Left forelimb (tissue), 1 donor: Measurements from ENCODE around the gene SASH3.
A peak's percentile ranks its signal among the peaks of the same experiment; 100 is the strongest.

ENCODE experiments used
- DNase-seq: peaks from one replicate; pipeline ENCODE4 v3.0.0-alpha.2; 2018; ENCODE audit warnings: low spot score

SASH3 gene

DNA sequence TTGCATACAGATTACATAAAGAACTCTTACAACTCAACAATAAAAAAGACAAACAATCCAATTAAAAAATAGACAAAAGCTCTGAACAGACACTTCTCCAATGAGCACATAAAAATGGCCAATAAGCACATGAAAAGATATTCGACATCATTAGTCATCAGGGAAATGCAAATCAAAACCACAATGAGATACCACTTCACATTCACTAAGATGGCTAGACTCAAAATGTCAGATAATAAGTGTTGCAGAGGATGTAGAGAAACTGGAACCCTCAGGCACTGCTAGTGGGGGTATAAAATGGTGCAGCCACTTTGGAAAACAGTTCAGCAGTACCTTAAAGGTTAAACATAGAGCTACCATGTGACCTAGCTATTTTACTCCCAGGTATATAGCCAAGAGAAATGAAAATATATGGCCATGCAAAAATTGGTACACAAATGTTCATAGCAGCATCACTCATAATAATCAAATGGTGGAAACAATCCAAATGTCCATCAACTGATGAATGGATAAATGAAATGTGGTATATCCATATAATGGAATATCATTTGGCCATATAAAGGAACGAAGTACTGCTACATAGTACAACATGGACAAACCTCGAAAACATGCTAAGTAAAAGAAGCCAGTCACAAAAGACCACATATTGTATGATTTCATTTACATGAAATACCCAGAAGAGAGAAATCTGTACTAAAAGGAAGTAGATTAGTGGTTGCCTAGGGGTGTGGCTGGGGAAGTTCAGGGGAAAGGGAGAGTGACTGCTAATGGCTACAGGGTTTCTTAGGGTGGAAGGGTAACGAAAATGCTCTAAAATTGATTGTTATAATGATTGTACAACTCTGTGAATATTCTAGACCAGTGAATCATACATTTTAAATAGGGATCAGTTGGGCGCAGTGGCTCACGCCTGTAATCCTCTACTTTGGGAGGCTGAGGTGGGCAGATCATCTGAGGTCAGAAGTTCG is 29.4 kb downstream of the SASH3 start:
- DNase-seq, result no peak

GRCh38 chrX:129813662-129814368 is 34.1 kb downstream of the SASH3 start:
- DNase-seq, result no peak

- DNase-seq, result no peak
Measured at GRCh38 chrX:129818123-129818522, 38.4 kb downstream of the SASH3 start.

- DNase-seq, result no peak
Measured at GRCh38 chrX:129823115-129823514, 43.4 kb downstream of the SASH3 start.

- no peak for DNase-seq
Measured at GRCh38 chrX:129823522-129823921, 43.8 kb downstream of the SASH3 start.

DNA sequence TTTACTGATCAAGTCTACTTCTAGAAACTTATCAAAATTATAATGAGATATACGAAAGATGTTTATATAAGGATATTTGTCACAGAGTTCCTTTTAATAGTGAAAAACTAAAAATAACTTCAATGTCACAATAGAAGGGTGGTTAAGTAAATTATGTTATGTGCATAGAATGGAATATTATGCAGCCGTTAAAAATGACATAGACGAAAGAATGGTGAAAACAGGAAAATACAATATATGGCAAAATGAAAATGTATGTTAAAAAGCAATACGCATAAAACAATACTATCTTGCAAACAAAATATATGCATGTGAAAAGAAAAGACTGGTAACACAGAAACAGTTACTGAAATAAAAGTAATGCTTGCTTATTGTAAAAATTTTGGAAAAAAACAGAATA is 44.9 kb downstream of the SASH3 start:
- no peak for DNase-seq

DNA sequence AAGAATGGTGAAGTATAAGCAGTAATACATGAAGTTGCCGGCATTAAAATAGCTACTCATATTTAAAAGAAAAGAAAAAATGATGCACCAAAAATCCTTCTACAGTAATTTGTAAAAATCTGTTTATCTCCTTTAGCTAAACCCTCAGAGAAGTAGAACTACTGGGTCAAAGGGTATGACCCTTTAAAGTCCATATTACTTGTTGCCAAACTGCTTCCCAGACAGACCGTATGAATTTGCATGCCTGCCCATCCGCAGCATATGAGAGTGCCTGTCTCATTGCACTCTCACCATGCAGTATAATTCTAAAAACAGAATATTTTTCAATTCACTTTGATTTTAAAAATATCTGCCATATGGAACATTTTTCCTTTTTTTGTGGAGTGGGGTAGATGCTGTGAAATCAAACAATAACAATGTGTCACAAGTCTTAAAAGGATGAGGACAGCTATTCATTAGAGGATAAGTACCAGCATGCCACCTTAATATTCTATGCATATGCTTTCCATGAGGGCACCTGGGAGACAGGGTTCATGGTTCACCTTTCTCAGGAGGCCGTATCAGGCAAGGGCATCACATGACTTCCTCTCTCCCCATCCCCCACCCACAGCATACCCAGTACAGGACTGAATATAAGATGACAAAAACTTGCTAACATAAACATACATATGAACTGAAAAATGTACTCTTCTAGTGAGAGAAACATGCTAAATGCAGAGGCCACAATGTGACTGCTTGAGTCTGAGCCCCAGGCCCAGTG is 46.2 kb downstream of the SASH3 start:
- no peak for DNase-seq

DNA sequence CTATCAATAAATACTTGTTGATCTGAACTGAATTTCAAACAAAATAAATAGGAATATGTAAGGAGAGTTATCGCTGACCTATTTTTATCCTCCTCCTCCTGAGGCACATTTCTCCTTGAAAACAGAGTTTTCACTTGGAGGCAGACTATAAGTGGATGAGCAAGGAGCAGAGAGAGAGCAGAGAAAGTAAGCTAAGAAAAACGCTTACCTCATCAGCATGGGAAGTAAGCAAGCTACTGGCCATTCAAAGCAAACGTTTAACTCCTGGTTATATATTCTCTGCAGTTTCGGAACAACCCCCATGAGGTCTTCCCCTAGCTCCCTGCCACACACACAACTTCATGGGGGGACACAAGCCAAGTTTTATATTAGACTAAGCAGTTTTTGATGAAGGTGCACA is 50.7 kb downstream of the SASH3 start:
- no peak for DNase-seq

DNA sequence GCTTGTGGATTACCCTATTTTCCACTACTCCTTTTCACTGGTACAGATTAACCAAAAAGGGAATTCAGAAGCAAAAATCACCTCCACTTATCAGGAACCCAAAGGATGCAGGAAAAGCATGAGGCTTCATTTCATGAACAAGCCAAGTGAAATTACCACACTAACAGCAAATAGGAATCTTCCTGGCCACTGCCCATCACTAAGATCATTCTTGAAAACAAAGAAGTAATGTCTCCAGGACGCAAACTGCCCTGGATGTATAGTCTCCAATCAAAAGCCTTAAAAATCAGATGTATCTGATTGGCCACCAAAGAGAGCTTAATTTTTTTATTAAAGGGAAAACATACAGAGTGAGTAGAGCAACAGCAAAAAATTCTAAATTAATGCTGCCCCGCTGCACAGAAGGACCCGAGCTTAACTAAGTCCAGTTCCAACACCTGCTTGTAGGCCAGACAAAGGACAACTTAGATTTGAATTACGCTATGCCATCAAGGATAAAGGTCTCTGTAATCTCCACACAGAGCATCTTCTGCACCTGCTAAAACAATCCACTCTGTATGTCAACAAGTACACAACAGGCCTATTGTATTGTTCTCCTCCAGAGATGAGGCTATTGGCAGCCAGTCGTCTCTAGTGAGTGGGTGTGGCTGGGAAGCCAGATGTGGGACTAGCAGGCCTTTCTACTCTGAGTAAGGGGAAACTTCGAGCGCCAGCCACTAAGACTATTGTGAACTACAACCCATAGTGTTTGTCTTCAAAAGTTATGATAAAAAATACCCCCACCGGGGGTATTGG is 51.5 kb downstream of the SASH3 start:
- DNase-seq, result no peak

DNA sequence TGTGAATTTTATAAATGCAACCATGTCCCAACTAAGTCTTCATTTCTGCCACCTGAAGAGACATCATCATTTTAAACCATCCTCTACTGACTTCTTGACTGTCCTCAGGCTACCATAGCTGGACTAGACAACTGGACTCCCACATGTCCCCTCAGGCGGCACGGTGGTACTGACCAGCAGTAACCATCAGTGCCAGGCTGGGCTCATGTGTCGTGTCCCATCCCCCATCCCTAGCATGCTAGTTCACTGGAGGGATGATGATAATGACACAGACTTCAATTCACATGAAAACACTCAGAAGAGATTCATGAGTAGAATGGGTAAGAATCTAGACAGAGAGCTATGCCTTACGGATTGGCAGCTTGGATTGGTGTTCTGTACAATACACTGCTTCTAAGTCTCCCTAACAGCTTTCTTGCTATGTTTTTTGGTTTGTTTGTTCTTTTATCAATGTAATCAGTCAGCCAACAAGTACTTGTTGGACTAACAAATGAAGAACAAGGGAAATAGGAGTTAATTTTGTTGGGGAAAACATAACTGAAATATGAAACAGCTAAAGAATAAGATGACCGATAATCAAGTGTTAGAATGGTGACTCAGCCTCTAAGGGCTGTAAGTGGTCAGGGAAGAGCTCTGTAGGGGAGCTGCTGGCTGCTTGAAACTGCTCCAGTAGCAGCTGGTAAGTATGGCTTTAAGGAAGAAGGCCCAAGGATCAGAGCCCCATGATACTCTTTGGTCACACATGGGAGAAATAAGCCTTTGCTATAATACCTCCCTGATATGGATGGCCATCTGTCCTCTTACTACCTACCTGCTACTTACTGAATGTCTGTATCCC is 53.6 kb downstream of the SASH3 start:
- no peak for DNase-seq

DNA sequence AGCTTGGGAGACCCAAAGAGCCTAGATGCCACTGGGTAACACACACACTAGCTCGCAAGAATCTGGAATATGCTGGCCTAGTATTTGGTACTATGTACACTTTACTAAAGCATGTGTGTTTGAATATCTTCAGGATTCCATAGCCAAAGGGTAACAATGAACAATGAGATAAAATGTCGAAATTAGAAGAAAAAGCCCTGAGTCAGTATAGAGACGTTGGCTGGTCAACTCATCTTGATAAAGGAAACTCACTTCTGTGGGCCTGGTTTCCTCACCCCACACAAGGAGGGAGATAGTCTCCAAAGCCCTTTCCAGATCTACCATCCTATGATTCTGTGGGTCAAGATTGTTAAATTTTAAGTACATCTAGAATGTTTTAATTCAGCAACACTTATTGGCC is 57.1 kb downstream of the SASH3 start:
- no peak for DNase-seq

GRCh38 chrX:129840344-129840743 is 60.6 kb downstream of the SASH3 start:
- DNase-seq, result no peak

DNA sequence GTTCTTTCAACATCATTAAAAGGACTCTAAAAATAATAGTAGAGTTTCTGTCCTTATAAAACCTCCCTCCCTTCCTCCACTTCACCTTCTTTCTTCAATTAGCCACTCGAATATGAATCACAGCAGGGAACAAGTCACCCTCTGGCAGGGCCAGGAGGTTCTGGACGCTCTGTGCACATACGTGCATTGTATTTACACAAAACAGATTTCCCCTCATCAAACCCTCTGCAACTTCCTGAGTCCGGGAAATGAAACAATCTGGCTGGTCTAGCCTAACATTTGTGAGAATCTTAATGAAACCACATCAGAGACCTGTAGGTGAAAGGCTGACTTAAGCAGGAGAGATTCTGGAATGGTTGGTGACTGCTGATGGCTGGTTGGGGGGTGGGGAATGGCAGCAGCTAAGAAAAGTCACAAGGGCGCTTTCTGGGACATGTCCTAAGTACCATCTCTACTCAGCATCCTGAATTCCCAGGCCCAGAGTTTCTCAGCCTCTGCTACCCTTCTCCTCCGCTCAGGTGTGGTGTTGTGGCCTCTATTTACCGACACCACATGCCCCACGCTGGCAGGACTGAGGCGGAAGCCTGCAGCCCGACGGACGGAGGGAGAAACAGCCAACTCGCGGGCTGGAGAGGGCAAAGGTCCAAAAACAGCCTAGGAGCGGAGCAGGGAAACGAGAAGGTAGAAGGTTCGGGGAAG is 62.9 kb downstream of the SASH3 start:
- DNase-seq, result no peak

DNA sequence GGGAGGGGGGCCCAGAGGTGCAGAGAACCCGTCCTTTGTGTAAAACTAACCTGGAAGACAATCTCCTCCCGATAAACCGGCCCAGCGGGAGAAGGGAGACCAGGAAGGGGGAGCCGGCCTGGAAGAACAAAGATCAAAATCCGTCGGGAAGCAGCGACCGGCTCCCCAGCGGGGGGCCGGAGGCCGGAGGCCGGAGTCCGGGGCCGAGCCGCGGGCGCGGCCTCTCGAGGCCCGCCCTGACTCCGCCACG is 63.4 kb downstream of the SASH3 start:
- DNase-seq, result no peak

- DNase-seq, result peak; percentile 87
Measured at GRCh38 chrX:129843459-129844306, 63.9 kb downstream of the SASH3 start, which contains the start of gene ZDHHC9. Gene ZDHHC9, minus strand, starts transcription at chrX:129843886. Its CDS starts 1,941 bp downstream, at chrX:129841945.
